SH-SY5Y (cell line): ENCODE results near the gene ENPP1.

Experiments
- GATA2 ChIP-seq: IDR thresholded peaks from 2 replicates; pipeline ENCODE4 v1.6.1; 2011; ENCODE audit warnings: mild to moderate bottlenecking, low read depth, low read length
- GATA3 ChIP-seq: IDR thresholded peaks from 2 replicates; pipeline ENCODE4 v1.6.1; 2011; ENCODE audit warnings: low read depth, mild to moderate bottlenecking, low read length, moderate library complexity

GRCh38 chr6:131816869-131817268 lies 9.0 kb downstream of the ENPP1 start:
- TF ChIP-seq GATA2 = no peak
- no peak for TF ChIP-seq GATA3
